HL-60 (cell line): ENCODE data around the gene CYP1A1.

Source experiments
- POLR2AphosphoS5 ChIP-seq: IDR thresholded peaks from 2 replicates; pipeline ENCODE4 v1.6.1; 2012; ENCODE audit warnings: low read depth
- SPI1 ChIP-seq: IDR thresholded peaks from 2 replicates; pipeline ENCODE4 v1.6.1; 2012; ENCODE audit warnings: low read depth, mild to moderate bottlenecking, borderline replicate concordance
- TF ChIP-seq, protein P1 (sequence below): IDR thresholded peaks from one replicate; pipeline ENCODE4 v1.5.1; 2011; ENCODE audit warnings: low read length, control low read depth, inconsistent platforms; ENCODE audit not compliant: insufficient read depth
- TF ChIP-seq, protein P2 (sequence below): IDR thresholded peaks from 2 replicates; pipeline ENCODE4 v1.6.1; 2012; ENCODE audit warnings: low read depth; ENCODE audit not compliant: insufficient replicate concordance

- TF ChIP-seq, protein P1, sequence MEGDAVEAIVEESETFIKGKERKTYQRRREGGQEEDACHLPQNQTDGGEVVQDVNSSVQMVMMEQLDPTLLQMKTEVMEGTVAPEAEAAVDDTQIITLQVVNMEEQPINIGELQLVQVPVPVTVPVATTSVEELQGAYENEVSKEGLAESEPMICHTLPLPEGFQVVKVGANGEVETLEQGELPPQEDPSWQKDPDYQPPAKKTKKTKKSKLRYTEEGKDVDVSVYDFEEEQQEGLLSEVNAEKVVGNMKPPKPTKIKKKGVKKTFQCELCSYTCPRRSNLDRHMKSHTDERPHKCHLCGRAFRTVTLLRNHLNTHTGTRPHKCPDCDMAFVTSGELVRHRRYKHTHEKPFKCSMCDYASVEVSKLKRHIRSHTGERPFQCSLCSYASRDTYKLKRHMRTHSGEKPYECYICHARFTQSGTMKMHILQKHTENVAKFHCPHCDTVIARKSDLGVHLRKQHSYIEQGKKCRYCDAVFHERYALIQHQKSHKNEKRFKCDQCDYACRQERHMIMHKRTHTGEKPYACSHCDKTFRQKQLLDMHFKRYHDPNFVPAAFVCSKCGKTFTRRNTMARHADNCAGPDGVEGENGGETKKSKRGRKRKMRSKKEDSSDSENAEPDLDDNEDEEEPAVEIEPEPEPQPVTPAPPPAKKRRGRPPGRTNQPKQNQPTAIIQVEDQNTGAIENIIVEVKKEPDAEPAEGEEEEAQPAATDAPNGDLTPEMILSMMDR, result no peak
- TF ChIP-seq POLR2AphosphoS5 (no peak), SPI1 (no peak)
- TF ChIP-seq, protein P2, sequence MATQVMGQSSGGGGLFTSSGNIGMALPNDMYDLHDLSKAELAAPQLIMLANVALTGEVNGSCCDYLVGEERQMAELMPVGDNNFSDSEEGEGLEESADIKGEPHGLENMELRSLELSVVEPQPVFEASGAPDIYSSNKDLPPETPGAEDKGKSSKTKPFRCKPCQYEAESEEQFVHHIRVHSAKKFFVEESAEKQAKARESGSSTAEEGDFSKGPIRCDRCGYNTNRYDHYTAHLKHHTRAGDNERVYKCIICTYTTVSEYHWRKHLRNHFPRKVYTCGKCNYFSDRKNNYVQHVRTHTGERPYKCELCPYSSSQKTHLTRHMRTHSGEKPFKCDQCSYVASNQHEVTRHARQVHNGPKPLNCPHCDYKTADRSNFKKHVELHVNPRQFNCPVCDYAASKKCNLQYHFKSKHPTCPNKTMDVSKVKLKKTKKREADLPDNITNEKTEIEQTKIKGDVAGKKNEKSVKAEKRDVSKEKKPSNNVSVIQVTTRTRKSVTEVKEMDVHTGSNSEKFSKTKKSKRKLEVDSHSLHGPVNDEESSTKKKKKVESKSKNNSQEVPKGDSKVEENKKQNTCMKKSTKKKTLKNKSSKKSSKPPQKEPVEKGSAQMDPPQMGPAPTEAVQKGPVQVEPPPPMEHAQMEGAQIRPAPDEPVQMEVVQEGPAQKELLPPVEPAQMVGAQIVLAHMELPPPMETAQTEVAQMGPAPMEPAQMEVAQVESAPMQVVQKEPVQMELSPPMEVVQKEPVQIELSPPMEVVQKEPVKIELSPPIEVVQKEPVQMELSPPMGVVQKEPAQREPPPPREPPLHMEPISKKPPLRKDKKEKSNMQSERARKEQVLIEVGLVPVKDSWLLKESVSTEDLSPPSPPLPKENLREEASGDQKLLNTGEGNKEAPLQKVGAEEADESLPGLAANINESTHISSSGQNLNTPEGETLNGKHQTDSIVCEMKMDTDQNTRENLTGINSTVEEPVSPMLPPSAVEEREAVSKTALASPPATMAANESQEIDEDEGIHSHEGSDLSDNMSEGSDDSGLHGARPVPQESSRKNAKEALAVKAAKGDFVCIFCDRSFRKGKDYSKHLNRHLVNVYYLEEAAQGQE, result no peak
These were observed 33.4 kb upstream of the CYP1A1 start for GRCh38 chr15:74758736-74759135.
